ENCODE results near the gene TSC2. TPM values are rescaled to one million over a fixed set of nuclear protein-coding genes. Genes with fewer than 3 reads are reported as not detected.

TSC2 gene
- polyA plus RNA-seq, 1 experiment: 35.9 TPM

GRCh38 chr16:2077696-2078095 lies 29.9 kb downstream of the TSC2 start:
- Histone ChIP-seq H3K27ac (ENCODE audit: low read depth, low read length) (no peak overlapping the region), H3K4me3 (ENCODE audit: low read depth, low read length) (no peak overlapping the region), H3K27me3 (ENCODE audit: control insufficient read depth, insufficient read depth, low read length) (no peaks in the 10 kb centered on the region), H3K9me3 (ENCODE audit: control insufficient read depth, insufficient read depth, low read length) (no peaks in the 10 kb centered on the region; the same call in 1 of the 2 replicates)
- no peak for DNase-seq (ENCODE audit: low read depth, low spot score)
- ChIA-PET CTCF (no interaction called here), POLR2A (no interaction called here)
- no peak for TF ChIP-seq CTCF (IDR thresholded peaks at IDR 0.05; ENCODE audit: low read depth, low read length)

- CTCF ChIA-PET: no interaction called here
- POLR2A ChIA-PET: no interaction called here
- H3K4me3 ChIP-seq (ENCODE audit: low read depth, low read length): no peak overlapping the region
- no peaks in the 10 kb centered on the region; the same call in 1 of the 2 replicates for H3K9me3 ChIP-seq (ENCODE audit: control insufficient read depth, insufficient read depth, low read length)
- no peak overlapping the region for H3K27ac ChIP-seq (ENCODE audit: low read depth, low read length)
- TF ChIP-seq CTCF (IDR thresholded peaks at IDR 0.05; ENCODE audit: low read depth, low read length): no peak
- no peak for DNase-seq (ENCODE audit: low read depth, low spot score)
- H3K27me3 ChIP-seq (ENCODE audit: control insufficient read depth, insufficient read depth, low read length): no peaks in the 10 kb centered on the region
Measured at GRCh38 chr16:2078096-2078495, 30.3 kb downstream of the TSC2 start.

- Histone ChIP-seq H3K4me3 (ENCODE audit: low read depth, low read length) (no peak overlapping the region), H3K27me3 (ENCODE audit: control insufficient read depth, insufficient read depth, low read length) (no peaks in the 10 kb centered on the region), H3K27ac (ENCODE audit: low read depth, low read length) (no peak overlapping the region), H3K9me3 (ENCODE audit: control insufficient read depth, insufficient read depth, low read length) (no peaks in the 10 kb centered on the region; the same call in 1 of the 2 replicates)
- ChIA-PET CTCF (no interaction called here), POLR2A (interaction anchor here (1.2 kb wide), 1 partner anchor 77 kb away, joined by 4 read pairs; the partner anchor contains the start of gene TRAF7)
- no peak for TF ChIP-seq CTCF (IDR thresholded peaks at IDR 0.05; ENCODE audit: low read depth, low read length)
- no peak for DNase-seq (ENCODE audit: low read depth, low spot score)
Measured at GRCh38 chr16:2078691-2079090, 30.9 kb downstream of the TSC2 start.

DNA sequence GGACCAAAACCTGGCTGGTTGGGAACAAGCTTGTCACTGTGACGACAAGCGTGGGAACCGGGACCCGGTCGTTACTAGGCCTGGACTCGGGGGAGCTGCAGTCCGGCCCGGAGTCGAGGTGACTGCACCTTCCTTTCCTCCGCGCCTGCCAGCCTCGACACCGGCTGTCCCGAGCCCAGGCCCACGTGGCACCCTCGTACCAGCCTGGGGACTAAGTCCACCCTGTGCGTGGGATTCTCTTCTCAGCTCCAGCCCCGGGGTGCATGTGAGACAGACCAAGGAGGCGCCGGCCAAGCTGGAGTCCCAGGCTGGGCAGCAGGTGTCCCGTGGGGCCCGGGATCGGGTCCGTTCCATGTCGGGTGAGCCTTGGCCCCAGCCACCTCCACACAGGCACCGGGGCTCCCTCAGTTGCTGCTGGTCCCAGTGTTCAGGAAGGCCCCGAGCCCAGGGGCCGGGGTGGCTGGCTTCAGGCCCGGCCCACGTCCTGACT lies 31.6 kb downstream of the TSC2 start:
- POLR2A ChIA-PET: interaction anchor here (1.2 kb wide), 1 partner anchor 76 kb away, joined by 4 read pairs; the partner anchor contains the start of gene TRAF7
- no peaks in the 10 kb centered on the region for H3K27me3 ChIP-seq (ENCODE audit: control insufficient read depth, insufficient read depth, low read length)
- no peak overlapping the region for H3K4me3 ChIP-seq (ENCODE audit: low read depth, low read length)
- no peak for DNase-seq (ENCODE audit: low read depth, low spot score)
- H3K27ac ChIP-seq (ENCODE audit: low read depth, low read length): peak overlapping the region; percentile 21
- H3K9me3 ChIP-seq (ENCODE audit: control insufficient read depth, insufficient read depth, low read length): no peaks in the 10 kb centered on the region; the same call in 1 of the 2 replicates
- CTCF ChIA-PET: interaction anchor here (0.5 kb wide), 1 partner anchor 57 kb away, joined by 4 read pairs; no protein-coding TSS in a partner anchor
- no peak for TF ChIP-seq CTCF (IDR thresholded peaks at IDR 0.05; ENCODE audit: low read depth, low read length)

DNA sequence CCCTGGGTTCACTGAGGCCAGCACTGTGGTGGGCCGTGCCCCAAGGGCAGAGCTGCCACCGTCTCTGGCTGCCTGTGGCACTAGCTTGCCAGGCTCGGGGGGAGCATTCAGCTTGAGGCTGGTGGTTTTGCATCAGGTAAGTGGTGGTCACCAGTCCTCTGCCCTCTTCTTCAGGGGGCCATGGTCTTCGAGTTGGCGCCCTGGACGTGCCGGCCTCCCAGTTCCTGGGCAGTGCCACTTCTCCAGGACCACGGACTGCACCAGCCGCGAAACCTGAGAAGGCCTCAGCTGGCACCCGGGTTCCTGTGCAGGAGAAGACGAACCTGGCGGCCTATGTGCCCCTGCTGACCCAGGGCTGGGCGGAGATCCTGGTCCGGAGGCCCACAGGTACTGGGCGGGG lies 32.2 kb downstream of the TSC2 start:
- Histone ChIP-seq H3K4me3 (ENCODE audit: low read depth, low read length) (no peak overlapping the region), H3K9me3 (ENCODE audit: control insufficient read depth, insufficient read depth, low read length) (no peaks in the 10 kb centered on the region; the same call in 1 of the 2 replicates), H3K27ac (ENCODE audit: low read depth, low read length) (no peak overlapping the region), H3K27me3 (ENCODE audit: control insufficient read depth, insufficient read depth, low read length) (no peaks in the 10 kb centered on the region)
- CTCF ChIA-PET: no interaction called here
- POLR2A ChIA-PET: no interaction called here
- TF ChIP-seq CTCF (IDR thresholded peaks at IDR 0.05; ENCODE audit: low read depth, low read length): no peak
- DNase-seq (ENCODE audit: low read depth, low spot score): no peak

Measured in AG04450 (cell line).